Measurements from ENCODE around the gene C8A.

- TF ChIP-seq TAF1 (conservative IDR thresholded peaks at IDR 0.05) (no peak), CTCF (IDR thresholded peaks at IDR 0.05; ENCODE audit: low read depth, low read length, missing input control) (no peak), RAD21 (IDR thresholded peaks at IDR 0.05) (no peak), SP1 (IDR thresholded peaks at IDR 0.05) (no peak), NR2F2 (IDR thresholded peaks at IDR 0.05) (no peak), ZBTB33 (IDR thresholded peaks at IDR 0.05) (no peak), EGR1 (IDR thresholded peaks at IDR 0.05; ENCODE audit: low read depth in 2 of 2) (no peak), JUND (IDR thresholded peaks at IDR 0.05) (no peak), ATF3 (IDR thresholded peaks at IDR 0.05) (no peak), HNF4G (IDR thresholded peaks at IDR 0.05) (no peak), FOXA2 (IDR thresholded peaks at IDR 0.05) (no peak), MAX (IDR thresholded peaks at IDR 0.05) (no peak), REST (IDR thresholded peaks at IDR 0.05) (no peak), YY1 (IDR thresholded peaks at IDR 0.05) (no peak)
Observed at GRCh38 chr1:56852476-56852875, 2.1 kb upstream of the C8A start.
